Left ventricle myocardium inferior (tissue), 1 donor: Measurements from ENCODE around the gene ABHD10. TPM values are rescaled to one million over a fixed set of nuclear protein-coding genes. Genes with fewer than 3 reads are reported as not detected.
A peak's percentile ranks its signal among the peaks of the same experiment; 100 is the strongest.

Experiments
- DNase-seq: peaks from one replicate; pipeline ENCODE4 v3.0.0-alpha.2; 2020
- H3K27ac ChIP-seq: fragments of 200-600 bp; replicated peaks from 2 replicates; pipeline ENCODE4 v1.8.0; 2021
- H3K27me3 ChIP-seq: fragments of 200-600 bp; 2 replicates; pipeline ENCODE4 v1.8.0; 2021; ENCODE audit warnings: low read depth
- H3K36me3 ChIP-seq: fragments of 200-600 bp; 2 replicates; pipeline ENCODE4 v1.8.0; 2021
- H3K4me1 ChIP-seq: fragments of 200-600 bp; 2 replicates; pipeline ENCODE4 v1.8.0; 2021
- H3K4me3 ChIP-seq: fragments of 200-600 bp; 2 replicates; pipeline ENCODE4 v1.8.0; 2021; ENCODE audit warnings: mild to moderate bottlenecking, moderate library complexity
- H3K9me3 ChIP-seq: fragments of 200-600 bp; replicated peaks from 2 replicates; pipeline ENCODE4 v1.8.0; 2021
- intact Hi-C: fragments of 100-400 bp; cut with micrococcal nuclease; formaldehyde crosslinking; loops from one replicate; pipeline ENCODE4 v1.11.0; 2022
- total RNA-seq: library from RNA; stranded (reverse); fragmentation: NEBNext Ultra II Directional; extraction: Animal tissue kit (Norgen Biotek cat#: 25700); gene quantifications from one replicate; pipeline ENCODE4 v1.2.1, GENCODE V29; 2021
- TF ChIP-seq, protein P1 (sequence below): fragments of 200-600 bp; IDR thresholded peaks from 2 replicates; pipeline ENCODE4 v1.8.0; 2021; ENCODE audit warnings: antibody characterized with exemption, mild to moderate bottlenecking, borderline replicate concordance
- donor health status: DM: no; HTN: yes; CAD: no; lungs with severe emphysema.

The ABHD10 gene
- total RNA-seq, 1 donor from 2014 or later = 62.7 TPM

DNA sequence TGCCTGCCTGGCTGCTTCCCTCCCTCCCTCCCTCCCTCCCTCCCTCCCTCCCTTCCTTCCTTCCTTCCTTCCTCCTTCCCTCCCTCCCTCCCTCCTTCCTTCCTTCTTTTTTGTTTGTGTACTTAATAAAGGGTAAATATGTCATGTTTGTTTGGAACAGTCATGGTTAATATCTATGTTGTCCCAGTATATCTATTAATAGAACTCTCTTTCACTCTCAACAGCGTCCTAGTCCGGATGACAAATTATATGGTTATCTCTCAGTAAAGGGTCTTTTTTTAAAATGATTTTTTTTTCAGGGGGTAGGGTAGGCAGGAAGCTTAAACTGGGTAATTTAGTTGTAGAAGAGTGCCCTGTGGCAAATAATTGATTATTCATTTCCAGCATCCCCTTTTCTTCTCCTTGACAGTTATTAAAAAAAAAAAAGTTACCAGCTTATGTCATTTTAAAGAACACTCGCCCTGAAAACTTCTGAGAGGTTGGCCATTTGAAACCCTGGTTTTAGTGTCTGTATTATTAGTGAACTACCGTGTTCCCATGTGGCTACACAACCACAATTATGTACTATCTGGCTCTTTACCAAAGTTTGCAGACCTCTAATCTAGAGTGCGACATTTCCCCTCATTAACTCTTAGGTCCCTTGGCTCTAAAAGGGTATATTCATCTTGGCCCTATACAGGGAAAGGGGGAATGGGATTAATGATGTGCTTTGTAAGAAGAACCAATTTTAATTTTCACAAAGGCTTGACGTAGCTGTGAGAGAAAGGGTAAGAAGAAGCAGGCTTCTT, 33.6 kb downstream of the ABHD10 start:
- intact Hi-C loops = no loop called here
- no peak for DNase-seq
- H3K27me3 ChIP-seq = no peaks in the 10 kb centered on the region
- peak overlapping the region; percentile 80 for H3K27ac ChIP-seq
- no peaks in the 10 kb centered on the region for H3K36me3 ChIP-seq
- TF ChIP-seq, protein P1, sequence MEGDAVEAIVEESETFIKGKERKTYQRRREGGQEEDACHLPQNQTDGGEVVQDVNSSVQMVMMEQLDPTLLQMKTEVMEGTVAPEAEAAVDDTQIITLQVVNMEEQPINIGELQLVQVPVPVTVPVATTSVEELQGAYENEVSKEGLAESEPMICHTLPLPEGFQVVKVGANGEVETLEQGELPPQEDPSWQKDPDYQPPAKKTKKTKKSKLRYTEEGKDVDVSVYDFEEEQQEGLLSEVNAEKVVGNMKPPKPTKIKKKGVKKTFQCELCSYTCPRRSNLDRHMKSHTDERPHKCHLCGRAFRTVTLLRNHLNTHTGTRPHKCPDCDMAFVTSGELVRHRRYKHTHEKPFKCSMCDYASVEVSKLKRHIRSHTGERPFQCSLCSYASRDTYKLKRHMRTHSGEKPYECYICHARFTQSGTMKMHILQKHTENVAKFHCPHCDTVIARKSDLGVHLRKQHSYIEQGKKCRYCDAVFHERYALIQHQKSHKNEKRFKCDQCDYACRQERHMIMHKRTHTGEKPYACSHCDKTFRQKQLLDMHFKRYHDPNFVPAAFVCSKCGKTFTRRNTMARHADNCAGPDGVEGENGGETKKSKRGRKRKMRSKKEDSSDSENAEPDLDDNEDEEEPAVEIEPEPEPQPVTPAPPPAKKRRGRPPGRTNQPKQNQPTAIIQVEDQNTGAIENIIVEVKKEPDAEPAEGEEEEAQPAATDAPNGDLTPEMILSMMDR = no peak
- peaks cover 51% of the 10 kb centered on the region for H3K4me1 ChIP-seq
- no peak overlapping the region for H3K4me3 ChIP-seq
- no peaks in the 10 kb centered on the region for H3K9me3 ChIP-seq

DNA sequence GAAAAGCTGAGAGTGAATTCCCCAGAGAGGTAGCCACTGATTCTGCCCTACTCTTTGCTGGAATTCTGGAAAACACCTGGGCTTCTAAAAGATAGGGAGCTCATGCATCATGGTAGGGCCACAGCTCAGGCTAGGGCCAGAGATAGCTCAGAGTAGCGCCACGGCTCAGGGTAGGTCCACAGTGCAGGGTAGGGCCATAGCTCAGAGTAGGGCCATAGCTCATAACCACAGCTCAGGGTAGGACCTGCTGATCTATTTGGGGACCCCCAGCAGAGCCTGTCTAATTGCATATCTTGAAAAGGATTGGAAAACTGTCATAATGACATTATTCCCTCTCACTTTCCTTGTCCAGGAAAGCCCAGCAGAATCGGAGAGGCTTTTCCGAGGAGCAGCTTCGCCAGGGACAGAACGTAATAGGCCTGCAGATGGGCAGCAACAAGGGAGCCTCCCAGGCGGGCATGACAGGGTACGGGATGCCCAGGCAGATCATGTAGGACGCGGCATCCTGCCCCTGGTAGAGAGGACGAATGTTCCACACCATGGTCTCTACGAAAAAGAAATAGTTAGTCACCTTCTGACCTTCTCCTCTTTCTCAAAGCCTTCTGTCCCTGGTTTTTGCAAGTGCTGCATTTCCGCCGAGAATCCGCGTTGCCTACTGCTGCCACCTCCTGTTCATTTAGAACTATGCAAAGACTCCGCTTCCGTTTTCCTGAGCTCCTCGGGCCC, 34.4 kb downstream of the ABHD10 start:
- H3K4me3 ChIP-seq = no peak overlapping the region
- DNase-seq = peak; percentile 57
- peaks cover 43% of the 10 kb centered on the region for H3K4me1 ChIP-seq
- H3K27ac ChIP-seq = peak overlapping the region; percentile 80
- intact Hi-C loops = no loop called here
- no peaks in the 10 kb centered on the region for H3K27me3 ChIP-seq
- TF ChIP-seq, protein P1 = peak; percentile 84
- H3K36me3 ChIP-seq = no peaks in the 10 kb centered on the region
- no peaks in the 10 kb centered on the region for H3K9me3 ChIP-seq

DNA sequence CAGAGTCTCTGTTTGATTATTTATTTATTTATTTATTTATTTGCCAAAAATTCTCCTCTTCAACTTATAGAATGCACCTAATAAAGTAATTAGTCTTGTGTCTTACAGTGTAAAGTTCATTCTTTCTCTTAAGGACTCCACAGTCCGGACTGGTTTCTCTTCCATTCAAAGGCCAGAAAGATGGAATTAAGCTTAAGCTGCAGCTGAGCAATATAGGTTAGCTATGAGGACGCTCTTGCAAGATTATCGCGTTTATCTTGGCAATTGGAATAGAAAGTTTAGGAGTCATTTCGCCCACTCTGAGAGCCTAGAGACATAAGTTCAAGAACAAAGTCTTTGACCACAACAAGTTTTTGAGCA, 34.9 kb downstream of the ABHD10 start:
- no peak for DNase-seq
- peak overlapping the region; percentile 80 for H3K27ac ChIP-seq
- intact Hi-C loops = no loop called here
- no peaks in the 10 kb centered on the region for H3K27me3 ChIP-seq
- H3K4me1 ChIP-seq = peaks cover 39% of the 10 kb centered on the region
- no peak overlapping the region for H3K4me3 ChIP-seq
- H3K36me3 ChIP-seq = no peaks in the 10 kb centered on the region
- TF ChIP-seq, protein P1 = no peak
- no peaks in the 10 kb centered on the region for H3K9me3 ChIP-seq

DNA sequence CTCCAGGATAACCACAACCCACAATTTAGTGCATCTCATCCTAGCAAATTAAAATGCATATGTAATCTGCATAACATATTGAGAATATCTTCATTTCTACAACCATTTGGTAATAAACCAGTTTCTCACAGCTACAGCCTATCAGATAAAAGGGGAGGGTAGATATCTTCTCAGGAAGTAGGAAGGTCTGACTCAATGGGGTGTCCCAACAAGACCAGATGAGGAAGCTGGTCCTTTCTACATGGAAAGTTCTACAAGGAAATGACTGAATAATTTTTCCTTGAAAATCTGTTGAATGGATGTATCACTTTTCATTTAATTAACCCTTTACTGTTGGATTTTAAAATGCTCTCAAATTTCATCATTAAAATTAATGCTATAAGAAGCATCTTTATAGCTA, 38.3 kb downstream of the ABHD10 start:
- no peaks in the 10 kb centered on the region for H3K9me3 ChIP-seq
- intact Hi-C loops = no loop called here
- no peak overlapping the region for H3K4me3 ChIP-seq
- no peak overlapping the region for H3K27ac ChIP-seq
- no peaks in the 10 kb centered on the region for H3K36me3 ChIP-seq
- TF ChIP-seq, protein P1 = no peak
- H3K27me3 ChIP-seq = no peaks in the 10 kb centered on the region
- DNase-seq = no peak
- peaks cover 17% of the 10 kb centered on the region for H3K4me1 ChIP-seq

DNA sequence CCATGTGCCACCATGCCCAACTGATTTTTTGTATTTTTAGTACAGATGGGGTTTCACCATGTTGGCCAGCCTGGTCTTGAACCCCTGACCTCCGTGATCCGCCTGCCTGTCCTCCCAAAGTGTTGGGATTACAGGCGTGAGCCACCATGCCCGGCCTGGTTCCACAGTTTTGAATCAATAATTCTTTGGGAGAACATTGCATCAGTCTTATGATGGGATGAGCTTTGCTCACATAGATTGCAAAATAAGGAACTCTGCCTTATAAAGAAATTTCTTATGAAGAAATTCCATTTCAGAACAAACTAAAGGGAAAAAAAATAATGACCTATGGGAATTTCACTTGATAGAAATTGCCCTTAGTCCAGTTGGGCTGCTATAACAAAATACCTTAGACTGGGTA, 39.9 kb downstream of the ABHD10 start:
- peaks cover 1% of the 10 kb centered on the region for H3K4me1 ChIP-seq
- no peak for DNase-seq
- intact Hi-C loops = no loop called here

More for the DNA sequence above, 39.9 kb downstream of the ABHD10 start:
- Histone ChIP-seq H3K9me3 (no peaks in the 10 kb centered on the region), H3K27ac (no peak overlapping the region), H3K4me3 (no peak overlapping the region), H3K27me3 (no peaks in the 10 kb centered on the region), H3K36me3 (no peaks in the 10 kb centered on the region)
- TF ChIP-seq, protein P1 = no peak
